ENCODE results near the gene KIF5C. TPM values are rescaled to one million over a fixed set of nuclear protein-coding genes. Genes with fewer than 3 reads are reported as not detected.

KIF5C gene
- total RNA-seq, 1 experiment from 2014 or later, result 6.6 TPM

DNA sequence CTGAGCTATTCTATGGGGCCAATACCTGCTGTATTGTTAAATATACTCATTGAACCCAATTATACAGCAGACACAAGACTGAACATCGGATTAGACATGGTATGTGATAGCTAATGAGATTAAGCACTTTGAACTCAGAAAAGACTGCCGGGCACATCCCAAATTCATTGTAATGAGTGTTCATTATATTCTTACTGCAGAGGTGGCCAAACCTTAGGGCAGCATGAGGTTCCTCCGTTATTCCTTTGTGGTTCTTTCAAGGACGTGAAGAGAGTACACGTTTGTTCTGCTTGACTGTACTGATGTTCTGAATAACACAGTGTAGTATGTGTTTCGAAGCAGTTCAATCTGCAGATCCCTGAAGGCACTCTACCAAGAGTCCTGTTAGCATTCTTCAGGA, 78.4 kb downstream of the KIF5C start:
- Histone ChIP-seq H3K9me3 (replicated peaks) (no peaks in the 10 kb centered on the region), H3K4me3 (no peak overlapping the region)
- no peak for DNase-seq

DNA sequence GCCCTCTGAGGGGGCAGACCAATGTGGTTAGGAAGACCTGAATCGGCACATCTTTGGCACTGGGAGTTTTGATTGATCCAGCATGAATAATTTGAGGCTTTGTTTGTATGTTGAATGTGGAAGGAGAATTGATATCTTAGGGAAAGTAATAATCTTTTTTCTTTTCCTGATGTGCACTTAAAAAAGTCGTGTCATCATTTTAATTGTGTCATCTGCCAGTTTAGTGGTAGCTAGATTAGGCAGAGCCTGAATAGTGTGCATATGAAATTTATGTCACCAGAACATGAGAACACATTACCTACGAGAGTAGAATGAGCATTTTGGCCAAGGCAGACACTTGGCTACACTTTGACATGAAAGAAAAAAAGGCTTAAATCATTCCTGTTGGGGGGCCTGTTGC, 79.5 kb downstream of the KIF5C start:
- DNase-seq, result no peak
- H3K27ac ChIP-seq, result no peak overlapping the region

More for the DNA sequence above, 78.4 kb downstream of the KIF5C start:
- Histone ChIP-seq H3K4me1 (no peaks in the 10 kb centered on the region), H3K36me3 (no peaks in the 10 kb centered on the region), H3K27ac (no peak overlapping the region), H3K27me3 (no peaks in the 10 kb centered on the region)

GRCh38 chr2:148955798-148956197, 80.8 kb downstream of the KIF5C start:
- Histone ChIP-seq H3K4me1 (no peaks in the 10 kb centered on the region), H3K27me3 (no peaks in the 10 kb centered on the region), H3K9me3 (replicated peaks) (no peaks in the 10 kb centered on the region), H3K27ac (no peak overlapping the region), H3K4me3 (no peak overlapping the region), H3K36me3 (no peaks in the 10 kb centered on the region)
- DNase-seq, result no peak

More for the DNA sequence above, 79.5 kb downstream of the KIF5C start:
- H3K9me3 ChIP-seq (replicated peaks), result no peaks in the 10 kb centered on the region
- no peaks in the 10 kb centered on the region for H3K4me1 ChIP-seq
- no peak overlapping the region for H3K4me3 ChIP-seq
- H3K36me3 ChIP-seq, result no peaks in the 10 kb centered on the region
- H3K27me3 ChIP-seq, result no peaks in the 10 kb centered on the region

- Histone ChIP-seq H3K27me3 (no peaks in the 10 kb centered on the region), H3K36me3 (no peaks in the 10 kb centered on the region), H3K4me3 (no peak overlapping the region), H3K9me3 (replicated peaks) (no peaks in the 10 kb centered on the region), H3K4me1 (no peaks in the 10 kb centered on the region), H3K27ac (no peak overlapping the region)
- DNase-seq, result no peak
These were observed 82.0 kb downstream of the KIF5C start for GRCh38 chr2:148957023-148957422.

- Histone ChIP-seq H3K9me3 (replicated peaks) (no peaks in the 10 kb centered on the region), H3K36me3 (no peaks in the 10 kb centered on the region)
These were observed 84.7 kb downstream of the KIF5C start for GRCh38 chr2:148959745-148960144.

GRCh38 chr2:148960483-148960882, 85.5 kb downstream of the KIF5C start:
- DNase-seq, result no peak
- no peak overlapping the region for H3K27ac ChIP-seq
- H3K4me3 ChIP-seq, result no peak overlapping the region
- no peaks in the 10 kb centered on the region for H3K4me1 ChIP-seq
- H3K27me3 ChIP-seq, result no peaks in the 10 kb centered on the region
- no peaks in the 10 kb centered on the region for H3K9me3 ChIP-seq (replicated peaks)
- no peaks in the 10 kb centered on the region for H3K36me3 ChIP-seq

More at GRCh38 chr2:148959745-148960144, 84.7 kb downstream of the KIF5C start:
- DNase-seq, result no peak
- Histone ChIP-seq H3K4me3 (no peak overlapping the region), H3K4me1 (no peaks in the 10 kb centered on the region), H3K27ac (no peak overlapping the region), H3K27me3 (no peaks in the 10 kb centered on the region)

DNA sequence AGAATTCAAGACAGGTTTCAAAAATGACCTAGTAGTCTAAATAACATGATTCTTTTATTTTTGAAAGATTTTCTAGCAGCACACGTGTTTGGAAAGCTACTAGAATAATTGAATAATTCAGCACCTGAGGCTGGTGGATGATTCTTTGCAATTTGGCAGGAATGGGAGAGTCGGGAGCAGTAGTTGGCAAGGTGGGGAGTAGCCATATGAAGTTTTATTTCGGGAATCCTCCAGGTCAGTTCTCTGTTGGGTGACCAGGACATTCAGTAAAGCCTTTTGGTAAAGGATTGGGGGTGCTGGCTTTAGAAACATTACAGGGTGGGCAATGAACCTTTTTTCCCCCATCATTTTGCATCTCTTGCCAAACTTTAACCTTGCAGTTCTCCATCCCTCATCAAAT, 88.4 kb downstream of the KIF5C start:
- Histone ChIP-seq H3K36me3 (no peaks in the 10 kb centered on the region), H3K9me3 (replicated peaks) (no peaks in the 10 kb centered on the region), H3K27me3 (no peaks in the 10 kb centered on the region), H3K4me1 (no peaks in the 10 kb centered on the region), H3K4me3 (no peak overlapping the region), H3K27ac (no peak overlapping the region)
- no peak for DNase-seq

- H3K27ac ChIP-seq, result no peak overlapping the region
These were observed 90.8 kb downstream of the KIF5C start for GRCh38 chr2:148965623-148966437.

DNA sequence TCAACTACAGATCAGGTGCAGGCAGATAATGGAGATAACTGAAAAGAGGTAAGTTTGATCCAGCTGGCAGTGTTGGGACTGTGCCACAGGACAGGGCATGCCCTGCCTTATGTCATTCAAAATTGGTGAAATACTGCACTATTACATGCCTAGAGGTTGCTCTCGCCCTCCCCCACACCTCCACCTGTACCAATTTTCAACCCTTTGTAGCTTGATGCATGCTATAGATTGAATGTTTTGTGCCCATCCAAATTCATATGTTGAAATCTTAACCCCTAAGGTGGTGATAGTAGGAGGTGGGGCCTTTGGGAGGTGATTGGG, 91.4 kb downstream of the KIF5C start:
- Histone ChIP-seq H3K36me3 (no peaks in the 10 kb centered on the region), H3K4me3 (no peak overlapping the region), H3K27ac (no peak overlapping the region), H3K9me3 (replicated peaks) (no peaks in the 10 kb centered on the region), H3K27me3 (no peaks in the 10 kb centered on the region), H3K4me1 (no peaks in the 10 kb centered on the region)
- DNase-seq, result no peak

More at GRCh38 chr2:148965623-148966437, 90.8 kb downstream of the KIF5C start:
- Histone ChIP-seq H3K4me3 (no peak overlapping the region), H3K9me3 (replicated peaks) (no peaks in the 10 kb centered on the region), H3K4me1 (no peaks in the 10 kb centered on the region), H3K36me3 (no peaks in the 10 kb centered on the region), H3K27me3 (no peaks in the 10 kb centered on the region)
- DNase-seq, result no peak

DNA sequence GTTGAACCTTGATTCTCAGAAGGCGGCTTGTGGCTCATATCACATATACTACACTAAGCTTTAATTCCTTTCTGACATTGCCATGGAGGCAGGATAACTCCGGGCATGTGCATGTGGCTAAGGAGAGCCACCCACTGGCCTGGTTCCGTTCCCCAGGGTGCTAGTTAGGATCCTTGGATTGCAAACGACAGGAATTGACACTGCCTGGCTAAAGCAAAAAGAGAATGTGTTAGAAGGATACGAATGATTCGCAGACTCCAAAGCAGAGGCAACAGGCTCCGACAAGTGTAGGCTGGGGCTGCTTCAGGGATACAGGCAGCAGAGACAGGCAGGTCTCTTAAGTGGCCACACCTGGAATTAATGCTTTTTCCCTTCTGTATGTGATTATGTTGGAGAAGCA, 92.0 kb downstream of the KIF5C start:
- Histone ChIP-seq H3K4me3 (no peak overlapping the region), H3K27me3 (no peaks in the 10 kb centered on the region), H3K9me3 (replicated peaks) (no peaks in the 10 kb centered on the region), H3K4me1 (no peaks in the 10 kb centered on the region), H3K27ac (no peak overlapping the region), H3K36me3 (no peaks in the 10 kb centered on the region)
- no peak for DNase-seq

GRCh38 chr2:148967578-148967977, 92.6 kb downstream of the KIF5C start:
- peak in 1 of 2 experiments; percentile 16 for DNase-seq

DNA sequence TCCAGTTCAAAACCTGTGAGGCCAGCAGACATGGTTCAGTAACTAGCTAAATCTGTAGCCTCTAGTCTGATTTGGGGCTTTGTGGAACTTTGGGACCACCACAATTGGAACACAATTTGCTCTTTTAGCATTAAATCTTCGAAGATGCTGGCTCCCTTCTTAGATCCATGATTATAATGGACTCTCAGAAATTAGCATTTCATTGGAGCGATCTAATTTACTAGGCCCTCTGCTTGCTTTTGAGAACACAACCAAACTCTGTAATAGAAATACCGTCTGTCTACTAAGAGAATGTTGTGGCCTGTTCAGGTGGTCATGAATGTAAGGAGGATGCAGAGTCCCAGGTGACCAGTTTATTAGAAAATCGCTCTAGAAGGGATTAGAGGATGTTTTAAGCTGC, 93.3 kb downstream of the KIF5C start:
- no peak for DNase-seq

More at GRCh38 chr2:148967578-148967977, 92.6 kb downstream of the KIF5C start:
- H3K27ac ChIP-seq, result no peak overlapping the region
- H3K9me3 ChIP-seq (replicated peaks), result no peaks in the 10 kb centered on the region
- no peak overlapping the region for H3K4me3 ChIP-seq
- H3K27me3 ChIP-seq, result no peaks in the 10 kb centered on the region
- H3K36me3 ChIP-seq, result no peaks in the 10 kb centered on the region
- no peaks in the 10 kb centered on the region for H3K4me1 ChIP-seq

GRCh38 chr2:148968776-148969319, 93.8 kb downstream of the KIF5C start:
- H3K9me3 ChIP-seq (replicated peaks), result no peaks in the 10 kb centered on the region
- no peaks in the 10 kb centered on the region for H3K4me1 ChIP-seq
- no peaks in the 10 kb centered on the region for H3K36me3 ChIP-seq
- no peaks in the 10 kb centered on the region for H3K27me3 ChIP-seq
- no peak overlapping the region for H3K4me3 ChIP-seq
- H3K27ac ChIP-seq, result no peak overlapping the region
- no peak for DNase-seq

More for the DNA sequence above, 93.3 kb downstream of the KIF5C start:
- Histone ChIP-seq H3K36me3 (no peaks in the 10 kb centered on the region), H3K9me3 (replicated peaks) (no peaks in the 10 kb centered on the region), H3K4me1 (no peaks in the 10 kb centered on the region), H3K4me3 (no peak overlapping the region), H3K27me3 (no peaks in the 10 kb centered on the region), H3K27ac (no peak overlapping the region)

GRCh38 chr2:148969659-148970061, 94.6 kb downstream of the KIF5C start:
- no peak for DNase-seq

GRCh38 chr2:148970385-148970784, 95.4 kb downstream of the KIF5C start:
- no peak overlapping the region for H3K27ac ChIP-seq
- no peaks in the 10 kb centered on the region for H3K9me3 ChIP-seq (replicated peaks)
- no peaks in the 10 kb centered on the region for H3K27me3 ChIP-seq

More at GRCh38 chr2:148969659-148970061, 94.6 kb downstream of the KIF5C start:
- no peaks in the 10 kb centered on the region for H3K9me3 ChIP-seq (replicated peaks)
- no peaks in the 10 kb centered on the region for H3K36me3 ChIP-seq
- H3K4me3 ChIP-seq, result no peak overlapping the region
- H3K27ac ChIP-seq, result no peak overlapping the region
- no peaks in the 10 kb centered on the region for H3K4me1 ChIP-seq
- H3K27me3 ChIP-seq, result no peaks in the 10 kb centered on the region

GRCh38 chr2:148971547-148971946, 96.5 kb downstream of the KIF5C start:
- no peak for DNase-seq
- no peaks in the 10 kb centered on the region for H3K4me1 ChIP-seq
- no peaks in the 10 kb centered on the region for H3K27me3 ChIP-seq
- no peaks in the 10 kb centered on the region for H3K36me3 ChIP-seq
- no peak overlapping the region for H3K4me3 ChIP-seq
- H3K9me3 ChIP-seq (replicated peaks), result no peaks in the 10 kb centered on the region
- H3K27ac ChIP-seq, result no peak overlapping the region

More at GRCh38 chr2:148970385-148970784, 95.4 kb downstream of the KIF5C start:
- no peaks in the 10 kb centered on the region for H3K4me1 ChIP-seq
- H3K4me3 ChIP-seq, result no peak overlapping the region
- H3K36me3 ChIP-seq, result no peaks in the 10 kb centered on the region
- no peak for DNase-seq
